ENCODE results near the gene IFT25.

The IFT25 gene

DNA sequence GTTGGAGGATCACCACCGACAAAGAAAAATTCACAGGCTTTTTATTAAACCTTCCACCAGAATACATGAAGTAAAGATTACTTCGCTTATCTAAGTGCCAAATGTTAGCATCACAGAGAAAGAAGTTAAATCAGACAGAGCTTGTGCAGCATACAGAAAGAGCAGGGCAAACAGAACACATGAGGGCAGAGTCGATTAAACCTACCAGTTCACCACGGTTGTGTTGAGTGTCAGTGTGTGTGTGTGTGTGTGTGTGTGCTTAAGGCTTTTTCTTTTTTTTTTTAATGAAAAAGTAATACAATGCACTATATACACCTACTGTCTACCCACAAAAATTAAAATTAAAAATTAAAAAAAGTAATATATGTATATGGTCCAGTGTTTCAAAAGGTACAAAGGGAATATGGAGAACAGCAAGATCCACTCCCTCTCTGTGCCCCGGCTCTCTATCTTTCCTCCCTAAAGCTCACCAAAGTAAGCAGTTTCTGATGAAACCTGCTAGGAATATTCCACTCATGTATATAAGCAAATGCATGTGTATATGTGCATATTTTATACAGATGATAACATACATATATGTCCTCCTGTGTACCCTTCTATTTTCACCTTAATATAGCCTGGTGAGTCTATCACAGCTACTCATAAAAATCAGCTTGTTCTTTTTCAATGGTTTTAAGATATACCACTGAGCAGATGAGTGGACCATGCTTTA is 73.6 kb downstream of the IFT25 start:
- in situ Hi-C loops (cut with HindIII; ENCODE audit: low sequenced_read_pairs), result no loop called here
- no peak for TF ChIP-seq CTCF (IDR thresholded peaks at IDR 0.05; ENCODE audit: low read depth, low read length)
- DNase-seq (ENCODE audit: low read depth, low spot score), result no peak
- H3K4me3 ChIP-seq (ENCODE audit: low read depth, low read length), result no peak overlapping the region
